Gastroesophageal sphincter (tissue), 3 donors: ENCODE results near the gene CDH20.

Source experiments
- CTCF ChIP-seq, 4 experiments: fragments of 200-600 bp in 2 of 4; fragments of 450-650 bp in 2 of 4; sonication (generic) in 1 of 4; IDR thresholded peaks; one replicate each; pipeline ENCODE4 v1.5.1; 2017 to 2019; ENCODE audit warnings: antibody characterized with exemption in 4 of 4, mild to moderate bottlenecking in 2 of 4, moderate library complexity in 2 of 4
- POLR2A ChIP-seq, 2 donors: fragments of 450-650 bp; IDR thresholded peaks; one replicate each; pipeline ENCODE4 v1.6.1; 2017; ENCODE audit warnings: antibody characterized with exemption in 2 of 2, mild to moderate bottlenecking in 2 of 2, moderate library complexity in 1 of 2

- TF ChIP-seq POLR2A (IDR thresholded peaks at IDR 0.05) (no peak), CTCF (IDR thresholded peaks at IDR 0.05) (no peak)
These were observed 688 bp downstream of the CDH20 start for GRCh38 chr18:61333746-61334490.
